Smooth muscle cell (in vitro differentiated cells): ENCODE measurements around the gene BCAP29. TPM values are rescaled to one million over a fixed set of nuclear protein-coding genes. Genes with fewer than 3 reads are reported as not detected.

Source experiments
- DNase-seq: peaks from one replicate; lab custom pipeline; 2025; ENCODE audit not compliant: unreplicated experiment; lab: John Stamatoyannopoulos, UW
- H2AFZ ChIP-seq: fragments of 200-600 bp; sonication (generic); 2 replicates; pipeline ENCODE4 v1.6.0; 2016; ENCODE audit warnings: antibody characterized with exemption, low read depth, mild to moderate bottlenecking
- H3F3A ChIP-seq: fragments of 200-600 bp; sonication (generic); 2 replicates; pipeline ENCODE4 v1.6.0; 2017; ENCODE audit warnings: antibody characterized with exemption, low read depth
- H3K27ac ChIP-seq: fragments of 200-600 bp; sonication (generic); 2 replicates; pipeline ENCODE4 v1.5.1; 2016; ENCODE audit warnings: low read depth, mild to moderate bottlenecking
- H3K27me3 ChIP-seq: fragments of 200-600 bp; sonication (generic); 2 replicates; pipeline ENCODE4 v1.6.1; 2016; ENCODE audit warnings: low read depth, mild to moderate bottlenecking
- H3K36me3 ChIP-seq: fragments of 200-600 bp; sonication (generic); 2 replicates; pipeline ENCODE4 v1.5.1; 2016; ENCODE audit warnings: low read depth
- H3K4me1 ChIP-seq: fragments of 200-600 bp; sonication (generic); 2 replicates; pipeline ENCODE4 v1.5.1; 2016; ENCODE audit warnings: low read depth
- H3K4me2 ChIP-seq: fragments of 200-600 bp; sonication (generic); 2 replicates; pipeline ENCODE4 v1.6.0; 2016; ENCODE audit warnings: mild to moderate bottlenecking
- H3K4me3 ChIP-seq: fragments of 200-600 bp; sonication (generic); 2 replicates; pipeline ENCODE4 v1.5.1; 2016; ENCODE audit warnings: mild to moderate bottlenecking
- H3K79me2 ChIP-seq: fragments of 200-600 bp; sonication (generic); 2 replicates; pipeline ENCODE4 v1.6.0; 2016; ENCODE audit warnings: low read depth, mild to moderate bottlenecking
- H3K9ac ChIP-seq: fragments of 200-600 bp; sonication (generic); 2 replicates; pipeline ENCODE4 v1.6.0; 2016; ENCODE audit warnings: low read depth
- H3K9me3 ChIP-seq: fragments of 200-600 bp; sonication (generic); replicated peaks from 2 replicates; pipeline ENCODE4 v1.5.1; 2016; ENCODE audit warnings: low read depth
- H4K20me1 ChIP-seq: fragments of 200-600 bp; sonication (generic); 2 replicates; pipeline ENCODE4 v1.6.0; 2016; ENCODE audit warnings: low read depth
- CTCF ChIP-seq: fragments of 200-600 bp; sonication (generic); IDR thresholded peaks from 2 replicates; pipeline ENCODE4 v1.5.1; 2017; ENCODE audit warnings: borderline replicate concordance, mild to moderate bottlenecking, antibody characterized with exemption; ENCODE audit not compliant: insufficient read depth, poor library complexity, severe bottlenecking
- WGBS: methylation state at CpG from one replicate; pipeline ENCODE4 v1.1.7; 2016; ENCODE audit warnings: low lambda C conversion rate; 5-methylcytosine and 5-hydroxymethylcytosine counted together
- polyA plus RNA-seq: library from polyadenylated mRNA; unstranded; fragments of >200 nt; fragmentation: Nextera tagmentation; extraction: Ambion mirVana; gene quantifications from 2 replicates; pipeline ENCODE4 v1.2.1, GENCODE V29; 2016
- total RNA-seq: library from RNA; depleted of rRNA; stranded (reverse); fragments of >200 nt; gene quantifications from 2 replicates; pipeline ENCODE4 v1.2.3, GENCODE V29; 2014

BCAP29 gene
- total and polyA plus RNA-seq, 2 experiments from 2014 or later = 36.3 to 135 TPM

- no peaks in the 10 kb centered on the region for H3F3A ChIP-seq
- H3K36me3 ChIP-seq = no peaks in the 10 kb centered on the region
- 94% methylated on average over 9 of the region's 9 CpGs for WGBS
- no peaks in the 10 kb centered on the region for H3K4me1 ChIP-seq
- no peak for TF ChIP-seq CTCF
- no peak overlapping the region for H3K4me3 ChIP-seq
- H3K9me3 ChIP-seq = no peaks in the 10 kb centered on the region
- H2AFZ ChIP-seq = no peak overlapping the region
- H3K79me2 ChIP-seq = no peaks in the 10 kb centered on the region
- no peak overlapping the region for H3K9ac ChIP-seq
- H3K4me2 ChIP-seq = no peak overlapping the region
- no peaks in the 10 kb centered on the region for H4K20me1 ChIP-seq
- no peaks in the 10 kb centered on the region for H3K27me3 ChIP-seq
- no peak for DNase-seq
- H3K27ac ChIP-seq = no peak overlapping the region
Measured at GRCh38 chr7:107644309-107644974, 64.4 kb downstream of the BCAP29 start.

- Histone ChIP-seq H2AFZ (no peak overlapping the region), H3K79me2 (no peaks in the 10 kb centered on the region), H3K4me1 (no peaks in the 10 kb centered on the region), H3K9me3 (no peaks in the 10 kb centered on the region), H3K4me3 (no peak overlapping the region), H3K36me3 (no peaks in the 10 kb centered on the region), H4K20me1 (no peaks in the 10 kb centered on the region), H3K27ac (no peak overlapping the region), H3F3A (no peaks in the 10 kb centered on the region), H3K4me2 (no peak overlapping the region), H3K27me3 (peaks cover 10% of the 10 kb centered on the region), H3K9ac (no peak overlapping the region)
- no peak for DNase-seq
- TF ChIP-seq CTCF = no peak
- 94% methylated on average over 5 of the region's 5 CpGs for WGBS
Measured at GRCh38 chr7:107652642-107653041, 72.6 kb downstream of the BCAP29 start.

- Histone ChIP-seq H3K36me3 (no peaks in the 10 kb centered on the region), H3K4me1 (peaks cover 16% of the 10 kb centered on the region), H3K79me2 (no peaks in the 10 kb centered on the region), H3K27me3 (peaks cover 68% of the 10 kb centered on the region), H3K4me3 (no peak overlapping the region), H3K9ac (no peak overlapping the region), H3K27ac (no peak overlapping the region), H3K9me3 (no peaks in the 10 kb centered on the region), H3K4me2 (no peak overlapping the region), H3F3A (no peaks in the 10 kb centered on the region), H2AFZ (no peak overlapping the region), H4K20me1 (no peaks in the 10 kb centered on the region)
- TF ChIP-seq CTCF = no peak
- DNase-seq = no peak
Measured at GRCh38 chr7:107658467-107658866, 78.4 kb downstream of the BCAP29 start.

- no peak overlapping the region for H3K4me3 ChIP-seq
- H3K4me2 ChIP-seq = no peak overlapping the region
- no peak overlapping the region for H3K9ac ChIP-seq
- no peaks in the 10 kb centered on the region for H4K20me1 ChIP-seq
- H3K79me2 ChIP-seq = no peaks in the 10 kb centered on the region
- no peaks in the 10 kb centered on the region for H3K36me3 ChIP-seq
- no peak overlapping the region for H3K27ac ChIP-seq
- DNase-seq = no peak
- WGBS = 36% methylated on average over 4 of the region's 4 CpGs
- H3K9me3 ChIP-seq = no peaks in the 10 kb centered on the region
- no peaks in the 10 kb centered on the region for H3F3A ChIP-seq
- H3K27me3 ChIP-seq = peaks cover 80% of the 10 kb centered on the region
- TF ChIP-seq CTCF = no peak
- H3K4me1 ChIP-seq = peaks cover 16% of the 10 kb centered on the region
- no peak overlapping the region for H2AFZ ChIP-seq
Measured at GRCh38 chr7:107659666-107660065, 79.6 kb downstream of the BCAP29 start.
